ENCODE results near the gene SPRED2. TPM values are rescaled to one million over a fixed set of nuclear protein-coding genes. Genes with fewer than 3 reads are reported as not detected.
A peak's percentile ranks its signal among the peaks of the same experiment; 100 is the strongest.

The SPRED2 gene
- total and polyA plus RNA-seq, 8 donors: 6.2 to 20.0 (median 15.2) TPM

GRCh38 chr2:65370387-65371073 is 61.9 kb downstream of the SPRED2 start:
- intact Hi-C loops (cut with DNase I): no loop called here
- Histone ChIP-seq H3K4me3 (no peak overlapping the region), H3K9me3 (no peaks in the 10 kb centered on the region), H3K36me3 (no peaks in the 10 kb centered on the region), H3K4me1 (peaks cover 34 to 43% (median 35%) of the 10 kb centered on the region in 3 donors), H3K27ac (no peak overlapping the region), H3K27me3 (no peaks in the 10 kb centered on the region)
- no peak for TF ChIP-seq CTCF (IDR thresholded peaks at IDR 0.05)
- ATAC-seq (no peak), DNase-seq (no peak), FAIRE-seq (no peak)
- 87 to 88% methylated on average over 5 of the region's 5 CpGs for WGBS, 2 donors

GRCh38 chr2:65369980-65370379 is 62.4 kb downstream of the SPRED2 start:
- H3K27ac ChIP-seq: no peak overlapping the region
- H3K36me3 ChIP-seq: no peaks in the 10 kb centered on the region
- FAIRE-seq (no peak), ATAC-seq (no peak), DNase-seq (no peak)
- intact Hi-C loops (cut with DNase I): no loop called here
- H3K27me3 ChIP-seq: no peaks in the 10 kb centered on the region
- peaks cover 31 to 42% (median 34%) of the 10 kb centered on the region in 3 donors for H3K4me1 ChIP-seq
- H3K4me3 ChIP-seq: no peak overlapping the region
- no peaks in the 10 kb centered on the region for H3K9me3 ChIP-seq
- WGBS, 2 donors: 86 to 98% methylated on average over 4 of the region's 4 CpGs
- no peak for TF ChIP-seq CTCF (IDR thresholded peaks at IDR 0.05)

GRCh38 chr2:65369574-65369973 is 62.8 kb downstream of the SPRED2 start:
- Histone ChIP-seq H3K27me3 (no peaks in the 10 kb centered on the region), H3K9me3 (no peaks in the 10 kb centered on the region), H3K4me1 (peaks cover 27 to 38% (median 31%) of the 10 kb centered on the region in 3 donors), H3K36me3 (no peaks in the 10 kb centered on the region), H3K4me3 (no peak overlapping the region), H3K27ac (no peak overlapping the region)
- DNase-seq (no peak), FAIRE-seq (no peak), ATAC-seq (no peak)
- intact Hi-C loops (cut with DNase I): no loop called here
- no peak for TF ChIP-seq CTCF (IDR thresholded peaks at IDR 0.05)
- 81 to 92% methylated on average over 2 of the region's 2 CpGs for WGBS, 2 donors

GRCh38 chr2:65368468-65368867 is 63.9 kb downstream of the SPRED2 start:
- FAIRE-seq (no peak), DNase-seq (no peak), ATAC-seq (no peak)
- Histone ChIP-seq H3K36me3 (no peaks in the 10 kb centered on the region), H3K27ac (no peak overlapping the region), H3K27me3 (no peaks in the 10 kb centered on the region), H3K9me3 (no peaks in the 10 kb centered on the region), H3K4me1 (peaks cover 20 to 35% (median 22%) of the 10 kb centered on the region in 3 donors), H3K4me3 (no peak overlapping the region)
- no peak for TF ChIP-seq CTCF (IDR thresholded peaks at IDR 0.05)
- intact Hi-C loops (cut with DNase I): no loop called here
- 93 to 96% methylated on average over 1 of the region's 1 CpG for whole genome bisulfite sequencing, 2 donors

GRCh38 chr2:65367524-65367923 is 64.9 kb downstream of the SPRED2 start:
- Histone ChIP-seq H3K36me3 (no peaks in the 10 kb centered on the region), H3K27ac (no peak overlapping the region), H3K4me1 (peaks cover 11 to 26% (median 12%) of the 10 kb centered on the region in 3 donors), H3K9me3 (no peaks in the 10 kb centered on the region), H3K4me3 (no peak overlapping the region), H3K27me3 (no peaks in the 10 kb centered on the region)
- no peak for TF ChIP-seq CTCF (IDR thresholded peaks at IDR 0.05)
- 56 to 61% methylated on average over 4 of the region's 4 CpGs for WGBS, 2 donors
- FAIRE-seq (no peak), DNase-seq (no peak), ATAC-seq (peak in 2 of 4 donors; percentile 35 to 57)
- intact Hi-C loops (cut with DNase I): no loop called here

Data from pancreas (tissue), 10 donors.